NOMO-1 treated with DMSO at 0.1 percent for 48 hours (cell line): ENCODE data around the gene SYNPR.

Experiments used
- DNase-seq: peaks from one replicate; lab custom pipeline; 2025; ENCODE audit not compliant: unreplicated experiment; lab: John Stamatoyannopoulos, UW

SYNPR gene

DNA sequence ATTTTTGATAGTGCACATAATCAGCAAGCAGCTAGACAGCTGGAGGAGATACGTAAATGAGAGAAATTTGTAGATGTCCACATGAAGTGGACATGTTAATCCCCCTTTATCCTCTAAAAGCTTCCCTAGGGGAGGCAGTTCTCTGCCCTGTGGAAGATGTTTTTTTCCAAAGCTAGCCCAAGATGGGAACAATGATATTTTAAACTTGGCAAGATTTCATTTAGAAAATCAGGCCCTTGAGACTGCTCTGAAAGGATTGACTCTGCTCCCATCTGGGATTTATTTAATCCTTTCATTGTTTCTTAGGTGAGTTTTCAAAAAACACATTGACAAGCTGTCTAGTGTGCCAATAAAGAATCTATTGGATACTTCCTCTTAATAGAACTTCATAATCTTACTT is 92.0 kb downstream of the SYNPR start:
- DNase-seq: no peak

DNA sequence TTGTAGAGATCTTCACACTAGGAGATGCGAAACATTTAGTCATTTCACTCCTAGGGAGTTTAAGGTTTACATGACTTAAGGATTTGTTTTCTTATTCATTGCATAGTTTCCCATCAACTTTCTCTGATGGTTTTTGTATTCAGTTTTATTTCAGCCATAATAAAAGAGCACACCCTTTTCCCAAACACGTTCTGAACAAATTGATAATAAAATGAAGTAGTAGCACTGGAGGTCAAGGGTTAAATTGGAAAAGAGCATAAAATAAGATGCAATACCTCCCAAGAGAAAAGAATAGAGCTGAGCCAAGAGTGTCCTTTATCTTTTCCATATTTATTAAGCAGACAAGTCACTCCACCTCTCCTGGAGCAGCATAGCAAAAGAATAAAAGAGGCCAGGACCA is 104.9 kb downstream of the SYNPR start:
- DNase-seq: no peak

DNA sequence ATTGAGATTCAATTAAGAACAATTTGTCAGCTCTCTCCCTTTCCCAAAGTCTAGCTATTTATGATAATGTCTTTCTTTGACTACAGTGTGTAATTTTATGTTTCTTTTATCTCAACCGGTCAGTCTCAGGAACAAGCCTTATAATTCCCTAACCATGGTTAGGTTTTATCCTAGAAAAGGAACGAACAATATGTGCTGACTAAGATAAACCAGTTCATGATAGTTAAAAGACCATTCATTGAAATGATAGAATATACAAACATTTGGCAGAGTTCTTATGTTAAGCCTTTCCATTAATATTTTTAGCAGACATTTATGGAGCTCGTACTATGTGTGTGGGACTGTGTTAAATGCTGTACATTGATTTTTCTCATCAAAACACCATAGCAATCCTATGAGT is 106.3 kb downstream of the SYNPR start:
- no peak for DNase-seq

DNA sequence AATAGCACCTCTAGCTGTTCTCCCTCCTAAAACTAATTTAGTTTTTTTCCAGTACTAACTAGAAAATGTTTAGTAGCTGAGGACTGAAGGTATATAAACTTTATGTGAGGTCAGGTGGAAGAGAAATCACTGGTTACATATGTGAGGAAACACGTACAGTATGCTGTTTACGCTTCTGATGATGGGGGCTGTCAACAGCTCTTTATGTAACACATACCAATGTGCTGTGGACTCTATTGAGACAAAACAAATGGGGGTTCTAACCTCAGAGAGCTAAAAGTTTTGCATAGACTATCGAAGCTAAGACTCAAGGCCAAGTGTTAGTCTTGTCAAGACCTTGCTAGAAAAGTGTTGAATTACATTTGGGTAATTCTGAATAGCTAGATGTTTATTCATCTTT is 107.5 kb downstream of the SYNPR start:
- DNase-seq: no peak

DNA sequence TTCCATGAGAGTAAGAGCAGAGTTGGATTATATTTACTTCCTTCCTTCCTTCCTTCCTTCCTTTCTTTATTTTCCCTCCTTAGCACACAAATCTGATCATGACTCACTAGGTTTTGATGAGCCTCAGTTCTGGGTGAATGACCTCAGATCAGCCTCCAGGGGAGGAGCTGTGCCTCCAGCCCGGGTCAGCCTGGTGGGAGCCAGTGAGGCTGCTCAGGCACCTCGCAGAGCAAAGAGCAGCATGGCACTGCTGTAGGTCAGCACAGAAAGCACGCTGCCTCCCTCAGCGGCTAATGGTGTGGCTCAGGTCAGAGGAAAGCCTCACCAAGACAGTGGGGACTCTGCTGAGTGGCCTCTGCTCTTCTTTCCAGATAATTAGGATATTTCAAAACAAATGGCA is 108.5 kb downstream of the SYNPR start:
- DNase-seq: no peak

DNA sequence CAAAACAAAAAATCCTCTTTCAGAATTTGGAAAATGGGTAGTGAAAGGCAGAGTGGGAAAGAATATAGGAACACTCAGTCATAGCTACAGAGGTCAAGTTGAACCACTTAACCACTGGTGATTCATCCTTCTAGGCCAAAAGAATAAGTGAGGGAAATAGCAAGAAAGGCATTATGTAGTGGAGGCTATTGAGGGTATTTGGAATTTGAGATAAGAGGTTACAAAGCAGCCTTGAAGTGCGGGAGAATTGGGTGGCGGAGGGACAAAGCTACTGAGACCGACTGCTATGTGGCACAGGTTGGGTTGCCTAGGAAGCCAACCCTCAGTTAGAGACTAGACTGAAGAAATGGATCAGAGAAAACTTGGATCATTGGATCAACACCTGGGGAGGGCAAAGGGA is 109.5 kb downstream of the SYNPR start:
- DNase-seq: no peak

DNA sequence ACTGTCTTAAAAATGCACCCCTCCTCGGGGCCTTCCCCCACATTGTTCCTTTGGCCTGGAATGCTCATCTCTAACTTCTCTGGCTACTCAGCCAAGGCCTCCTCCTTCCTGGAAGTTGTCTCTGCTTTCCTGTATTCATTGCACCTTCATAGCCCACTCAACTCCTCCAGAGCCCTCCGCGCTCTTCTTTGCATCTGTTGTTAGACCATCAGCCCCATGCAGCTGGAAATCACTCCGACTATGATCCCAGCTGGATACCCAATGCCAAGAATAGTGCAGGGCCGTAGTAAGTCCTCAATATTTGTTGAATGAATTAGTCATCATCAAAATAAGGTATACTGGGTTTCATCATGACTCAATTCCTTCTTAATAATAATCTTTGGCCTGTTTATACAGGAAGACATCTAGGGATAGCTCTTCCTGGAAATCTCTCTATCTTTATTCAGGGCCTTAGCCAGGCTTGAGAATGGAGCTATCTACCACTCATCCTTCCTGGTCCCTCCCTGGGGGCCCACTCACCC is 112.7 kb downstream of the SYNPR start:
- DNase-seq: no peak

DNA sequence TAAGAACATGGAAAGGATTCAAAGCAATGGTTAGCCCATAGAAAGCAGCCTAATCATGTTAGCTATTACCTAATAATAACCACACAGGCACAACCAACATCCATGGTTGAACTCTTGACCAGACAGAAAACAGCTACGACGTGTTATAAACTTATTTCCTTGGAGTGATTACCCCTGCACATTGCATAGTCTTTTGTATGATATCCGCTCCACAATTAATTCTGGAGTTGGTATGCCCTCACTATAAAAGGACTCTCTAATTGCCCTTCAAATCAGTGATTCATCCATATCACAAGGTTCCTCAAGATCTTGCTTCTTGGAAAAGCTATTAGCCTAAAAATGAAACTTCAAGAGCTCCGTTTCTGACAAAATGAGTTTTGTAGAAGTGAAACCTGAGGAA is 117.9 kb downstream of the SYNPR start:
- peak; percentile 67 for DNase-seq

DNA sequence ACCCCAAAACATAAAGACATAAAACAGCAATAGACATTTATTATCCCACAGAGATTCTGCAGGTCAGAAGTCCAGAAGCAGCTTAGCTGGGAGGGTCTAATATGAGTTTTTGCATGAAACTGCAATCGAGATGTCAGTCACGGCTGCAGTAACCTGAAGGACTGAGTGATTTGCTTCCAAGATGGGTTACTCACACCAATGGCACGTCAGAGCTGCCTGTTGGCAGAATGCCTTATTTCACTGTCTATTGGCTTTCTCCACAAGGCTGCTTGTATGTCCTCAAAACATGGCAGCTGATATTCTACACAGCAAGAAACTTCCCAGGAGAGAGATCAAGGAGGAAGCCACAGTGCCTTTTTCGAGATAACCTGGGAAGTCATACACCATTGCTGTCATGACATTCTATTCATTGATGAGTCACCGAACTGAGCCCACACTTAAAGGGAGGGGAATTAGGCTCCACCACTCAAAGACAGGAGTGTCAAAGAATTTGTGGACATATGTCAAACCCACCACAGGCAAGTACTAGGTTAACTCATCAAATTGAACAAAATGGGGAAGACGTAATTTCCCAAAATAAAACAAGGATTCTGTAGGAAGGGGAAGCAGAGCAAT is 122.2 kb downstream of the SYNPR start:
- no peak for DNase-seq

DNA sequence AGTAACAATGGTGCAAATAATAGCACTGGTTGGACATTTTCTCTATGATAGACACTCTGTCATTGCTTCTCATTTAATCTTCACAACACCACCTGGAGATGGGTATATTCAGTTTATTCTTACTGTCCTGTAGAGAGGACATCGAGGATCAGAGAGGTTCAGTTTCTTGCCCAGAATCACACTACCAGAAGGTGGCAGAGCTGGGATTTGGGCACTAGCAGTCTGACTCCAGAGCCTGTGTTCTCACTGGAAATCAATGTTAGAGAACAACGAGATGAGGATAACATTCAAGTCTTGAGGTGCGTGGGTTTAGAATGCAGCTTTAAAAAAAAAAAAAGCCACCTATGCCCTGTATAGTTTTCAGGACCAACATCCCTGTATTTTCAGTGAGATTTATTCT is 127.8 kb downstream of the SYNPR start:
- DNase-seq: no peak

DNA sequence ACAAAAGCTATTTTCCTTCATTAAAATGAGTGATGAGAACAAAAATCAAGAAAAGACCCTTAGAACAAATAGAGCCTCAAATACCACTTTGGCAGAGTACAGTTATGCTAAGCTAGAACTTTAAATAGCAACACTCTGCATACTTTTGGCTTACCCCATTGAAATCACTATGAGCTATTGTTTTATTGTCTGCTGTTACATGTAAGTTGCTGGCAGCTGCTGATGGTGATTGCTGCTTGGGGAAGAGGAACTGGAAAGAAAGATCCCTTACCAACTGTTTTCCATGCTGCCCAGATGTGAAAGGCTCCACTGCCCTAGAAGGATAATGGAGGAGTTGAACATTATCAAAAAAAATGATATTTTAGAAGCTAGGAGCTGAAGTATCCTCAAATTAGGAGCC is 135.4 kb downstream of the SYNPR start:
- no peak for DNase-seq

DNA sequence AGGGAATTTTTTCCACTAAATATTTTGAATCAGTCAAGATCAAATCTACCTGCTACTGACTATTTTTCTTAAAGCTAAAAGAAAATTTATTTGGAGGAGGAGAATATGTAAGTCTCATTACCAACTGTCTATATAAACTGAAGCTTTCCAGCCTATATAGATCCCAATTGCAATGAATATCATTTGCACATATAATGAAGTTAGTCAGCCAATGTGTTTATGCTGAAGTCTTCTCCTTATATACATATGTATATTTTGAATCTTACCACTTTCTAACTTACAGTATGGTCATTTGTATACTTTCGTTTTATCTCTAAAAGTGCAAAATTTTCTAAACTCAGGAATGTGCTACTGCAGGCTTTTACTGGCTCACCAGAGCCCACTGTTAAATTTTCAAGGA is 136.5 kb downstream of the SYNPR start:
- no peak for DNase-seq

DNA sequence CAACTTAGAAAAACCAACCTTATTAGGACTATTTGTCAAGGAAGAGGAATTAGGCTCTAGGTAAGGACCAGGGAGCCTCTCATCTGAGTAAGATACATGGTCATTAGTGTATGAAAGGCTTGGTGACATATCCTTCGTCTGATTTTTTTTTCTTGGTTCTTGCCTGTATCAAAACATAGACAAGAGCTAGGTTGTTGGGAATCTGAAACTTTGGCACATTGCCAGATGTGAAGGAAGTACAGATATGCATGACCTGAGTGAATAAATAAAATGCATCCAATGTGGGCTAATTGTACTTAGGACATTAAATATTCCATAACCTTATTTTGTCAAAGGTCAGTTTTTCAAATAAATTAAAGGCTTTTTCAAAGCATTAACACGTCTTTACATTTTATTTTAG is 151.8 kb downstream of the SYNPR start:
- DNase-seq: no peak

DNA sequence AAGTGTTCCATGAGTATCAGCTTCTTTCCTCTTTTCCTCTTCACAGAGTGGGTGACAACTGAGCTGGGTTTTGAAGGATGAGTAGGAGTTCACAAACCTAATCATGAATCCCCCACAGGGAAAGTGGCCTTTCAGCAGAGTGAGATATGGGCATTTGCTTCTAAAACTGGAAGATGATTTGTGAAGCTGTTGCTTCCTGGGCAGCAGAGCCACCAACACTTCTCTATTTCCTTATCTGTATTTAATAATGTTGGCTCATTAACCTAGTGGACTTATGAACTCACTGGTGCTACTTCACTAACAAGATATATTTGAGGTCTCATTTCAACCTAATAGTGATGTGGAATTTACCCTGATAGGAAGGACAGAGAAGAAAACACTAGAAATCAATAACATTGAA is 152.8 kb downstream of the SYNPR start:
- no peak for DNase-seq

DNA sequence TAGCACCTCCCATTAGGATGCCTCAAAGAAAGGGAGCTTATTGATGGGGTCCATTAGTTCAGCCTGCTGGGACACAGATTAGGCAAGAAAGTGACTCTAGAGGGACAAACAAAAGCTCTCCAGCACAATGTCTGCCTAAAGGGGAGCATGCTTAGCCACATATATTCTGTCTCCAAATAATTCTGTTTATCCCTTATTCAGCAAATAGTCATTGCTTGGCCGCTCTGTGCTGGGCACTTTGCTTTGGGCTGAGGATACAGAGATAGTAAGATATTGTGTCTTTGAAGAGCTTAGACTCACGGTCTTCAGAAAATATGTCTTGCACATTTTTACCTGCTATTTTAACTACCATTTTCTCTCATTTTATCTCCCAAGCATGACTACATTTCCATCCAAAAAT is 159.8 kb downstream of the SYNPR start:
- no peak for DNase-seq

DNA sequence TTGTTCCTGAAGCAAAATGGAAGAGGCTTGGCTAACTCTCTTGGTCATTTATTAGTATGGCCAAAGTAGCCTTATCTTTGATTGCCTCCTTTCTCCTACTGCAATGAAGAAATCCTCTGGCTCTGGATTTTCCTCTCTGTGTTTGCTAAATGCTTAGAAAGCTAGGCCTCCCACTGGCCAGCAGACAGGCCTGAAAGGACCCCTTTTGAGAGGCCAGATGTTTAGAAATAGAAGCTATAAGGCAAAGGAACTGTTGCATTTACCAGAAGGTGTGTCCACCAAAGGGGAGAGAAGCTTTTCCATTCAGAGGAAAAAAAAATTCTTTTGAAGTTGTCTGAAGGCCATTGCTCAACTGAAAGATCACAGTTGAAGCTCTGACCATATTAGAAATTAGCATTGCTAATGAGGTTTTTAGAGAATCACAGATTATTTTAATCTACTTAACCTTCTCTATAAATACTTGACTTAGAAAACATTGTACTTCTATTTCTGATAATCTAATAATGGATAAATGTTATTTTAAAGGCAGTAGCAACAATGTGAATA is 160.8 kb downstream of the SYNPR start:
- DNase-seq: no peak

DNA sequence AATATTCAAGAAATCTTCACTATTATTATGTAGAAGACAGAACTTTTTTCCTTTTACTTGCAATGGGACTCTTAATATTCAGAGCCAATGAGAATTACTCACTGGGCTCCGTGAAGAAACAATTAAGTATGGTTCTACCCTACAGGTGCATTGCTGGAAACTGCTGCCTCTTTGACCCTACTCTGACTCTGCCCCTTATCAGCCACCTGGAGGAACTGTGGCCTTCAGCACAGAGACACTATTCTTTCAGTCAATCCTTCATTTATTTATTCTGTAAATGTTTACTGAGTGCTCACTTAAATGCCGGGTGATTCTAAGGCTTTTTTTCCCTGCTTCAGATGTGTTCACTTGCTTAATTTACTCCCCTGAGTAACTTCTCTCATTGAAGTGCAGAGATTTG is 163.2 kb downstream of the SYNPR start:
- DNase-seq: no peak

DNA sequence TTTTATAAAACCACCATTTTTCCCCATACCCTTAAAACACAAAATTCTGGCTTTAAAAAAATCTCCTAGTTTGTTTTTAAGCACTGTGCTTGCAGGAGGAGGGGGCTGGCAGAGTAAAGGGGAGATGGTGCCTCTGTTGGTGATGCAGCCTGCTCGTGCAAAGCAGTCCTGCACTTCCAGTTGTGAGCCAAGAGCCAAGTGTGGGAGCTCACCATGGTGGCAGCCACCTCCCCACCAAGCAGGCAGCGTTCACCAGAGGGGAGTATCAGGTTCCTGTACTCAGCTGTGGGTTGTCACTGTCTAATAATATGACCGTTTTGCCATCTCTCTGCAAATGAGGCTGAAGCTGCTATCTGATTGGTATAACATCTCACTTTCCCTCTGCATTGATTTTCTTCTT is 164.8 kb downstream of the SYNPR start:
- DNase-seq: no peak

DNA sequence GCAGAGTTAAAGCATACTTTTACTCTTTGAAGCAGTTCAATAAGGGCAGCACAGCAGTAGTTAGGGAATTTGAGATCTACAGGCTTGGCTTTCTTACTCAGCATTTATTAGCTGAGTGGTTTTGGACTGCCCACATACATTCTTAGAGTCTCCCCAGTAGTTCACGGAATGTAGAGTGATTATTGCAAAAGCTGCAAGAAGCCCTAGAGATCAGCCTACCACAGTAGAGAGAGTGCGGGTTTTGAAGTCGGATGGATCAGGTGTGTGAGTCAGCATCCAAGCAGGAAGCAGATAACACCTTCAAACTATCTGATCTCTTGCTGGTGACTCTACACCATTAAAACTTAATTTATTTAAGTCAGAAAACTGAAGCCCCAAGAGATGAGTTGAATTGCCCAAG is 171.9 kb downstream of the SYNPR start:
- DNase-seq: no peak

DNA sequence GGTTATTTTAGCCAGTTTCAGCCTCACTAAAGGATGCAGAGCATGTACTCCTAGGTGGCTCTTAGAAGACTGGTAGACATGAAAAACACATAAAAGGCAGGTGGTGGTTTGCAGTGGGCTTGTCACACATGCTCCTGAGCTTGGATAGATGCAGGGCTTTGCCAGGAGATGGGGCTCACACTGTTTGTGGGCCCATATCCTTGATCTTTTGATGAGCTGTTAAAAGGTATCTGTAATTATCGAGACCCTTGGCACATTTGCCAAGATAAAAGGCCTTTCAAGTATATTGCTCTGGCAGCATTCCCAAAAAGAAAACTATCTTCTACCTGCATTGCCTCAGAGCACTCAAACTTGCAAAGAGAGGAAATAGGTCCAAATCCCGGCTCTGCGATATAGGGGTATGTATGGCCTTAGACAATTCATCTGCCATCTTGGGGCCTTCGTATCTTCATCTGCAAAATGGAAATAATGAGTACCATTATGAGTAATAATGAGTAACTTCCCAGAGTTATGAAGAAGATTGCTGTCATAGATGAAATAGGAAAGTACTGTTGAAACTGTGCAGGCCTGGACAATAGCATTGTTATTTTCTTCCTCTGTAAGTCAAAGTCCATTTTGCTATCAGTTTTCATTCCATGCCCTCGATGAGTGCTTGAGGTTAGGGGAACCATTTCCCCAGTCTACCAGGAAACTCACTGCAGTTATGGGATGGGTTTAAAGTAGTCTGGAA is 172.7 kb downstream of the SYNPR start:
- DNase-seq: no peak

DNA sequence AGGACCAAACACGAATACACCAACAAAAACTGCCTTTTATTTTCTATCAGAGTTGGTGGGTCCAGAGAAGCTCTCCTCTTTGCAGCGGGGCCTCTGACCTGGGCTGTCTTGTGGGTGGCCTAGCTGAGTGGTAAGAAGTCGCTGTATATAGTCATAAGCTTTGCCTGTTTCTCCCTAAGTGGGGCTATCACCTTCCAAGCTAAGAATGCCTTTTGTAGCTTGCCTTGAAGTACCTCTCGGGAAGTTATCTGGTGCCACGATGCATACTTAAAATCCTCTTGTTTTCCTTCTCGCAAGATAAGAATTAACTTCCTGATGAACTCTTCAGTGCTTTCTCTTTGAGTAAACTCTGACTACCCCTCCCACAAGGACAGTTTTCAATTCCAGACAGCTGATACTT is 178.8 kb downstream of the SYNPR start:
- DNase-seq: no peak

DNA sequence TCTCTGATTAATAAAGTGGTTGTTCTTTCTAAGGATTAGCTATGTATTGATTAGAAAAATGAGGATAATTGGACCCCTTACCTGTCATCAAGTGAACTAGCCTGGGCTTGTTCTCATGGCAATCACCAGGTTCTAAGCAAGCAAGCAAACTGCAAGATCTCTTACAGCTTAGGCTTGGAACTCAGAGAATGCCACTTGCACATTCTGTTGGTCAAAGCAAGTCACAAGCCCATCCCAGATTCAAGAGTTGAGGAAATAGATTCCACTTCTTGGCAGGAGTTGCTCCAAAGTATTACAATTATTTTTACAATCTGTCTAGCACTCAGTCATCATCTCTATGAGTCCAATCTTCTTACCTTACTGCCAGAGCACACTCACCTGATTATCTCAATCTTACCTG is 180.3 kb downstream of the SYNPR start:
- DNase-seq: no peak

DNA sequence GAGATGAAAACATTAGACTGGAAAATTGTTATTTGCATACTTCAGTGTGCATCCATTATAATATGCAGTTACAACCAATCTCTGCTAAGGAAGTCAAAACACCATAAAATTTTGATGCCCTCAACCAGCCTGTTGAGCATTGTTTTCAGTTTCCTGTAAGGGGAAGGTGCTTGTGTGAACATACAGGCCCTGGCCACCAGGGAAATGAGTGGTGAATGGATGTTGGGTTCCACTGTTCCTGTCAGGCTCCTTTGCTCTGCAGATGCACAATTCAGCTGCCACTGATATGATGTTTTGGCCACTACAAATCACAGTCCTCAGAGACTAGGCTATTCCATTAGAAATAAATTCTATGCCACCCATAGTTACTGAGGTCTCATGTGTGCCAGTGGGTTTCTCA is 184.6 kb downstream of the SYNPR start:
- no peak for DNase-seq
